Dedifferentiated amniotic fluid mesenchymal stem cell (primary cell): Measurements from ENCODE around the gene SLC24A5.

ENCODE experiments used
- DNase-seq: peaks from one replicate; pipeline ENCODE4 v3.0.0-alpha.2; 2016; ENCODE audit errors: extremely low spot score

Gene SLC24A5

DNA sequence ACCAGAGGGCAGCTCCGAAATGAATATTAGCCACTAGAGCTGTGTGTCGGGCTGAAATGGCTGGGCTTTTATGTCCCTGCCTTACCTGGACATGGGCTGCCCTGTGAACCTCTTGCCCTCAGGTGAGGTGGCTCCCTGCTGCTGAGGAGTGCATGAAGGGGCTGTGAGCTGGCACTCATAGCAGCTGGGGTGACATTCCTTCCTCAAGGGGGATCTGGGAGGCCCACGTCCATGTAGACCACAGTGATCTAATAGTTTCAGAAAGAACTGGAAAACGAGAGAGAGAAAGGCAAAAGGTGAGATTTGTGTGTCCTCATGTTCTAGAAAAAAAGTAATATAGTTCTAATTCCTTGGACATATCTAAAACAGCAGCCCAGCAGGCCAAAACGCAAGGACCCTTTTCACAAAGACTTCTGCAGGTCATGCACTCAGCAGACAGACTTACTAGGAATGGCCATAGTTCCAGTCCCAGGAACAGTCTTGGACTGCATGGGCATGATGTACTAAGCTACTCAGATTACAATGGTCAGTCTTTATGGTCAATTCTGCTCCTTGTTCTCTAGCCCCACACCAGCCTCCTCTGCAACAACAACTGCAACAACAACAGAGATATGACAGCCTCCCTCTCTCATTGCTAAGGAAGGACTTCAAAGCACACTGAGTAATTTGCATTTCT, 10.8 kb upstream of the SLC24A5 start:
- DNase-seq: no peak

DNA sequence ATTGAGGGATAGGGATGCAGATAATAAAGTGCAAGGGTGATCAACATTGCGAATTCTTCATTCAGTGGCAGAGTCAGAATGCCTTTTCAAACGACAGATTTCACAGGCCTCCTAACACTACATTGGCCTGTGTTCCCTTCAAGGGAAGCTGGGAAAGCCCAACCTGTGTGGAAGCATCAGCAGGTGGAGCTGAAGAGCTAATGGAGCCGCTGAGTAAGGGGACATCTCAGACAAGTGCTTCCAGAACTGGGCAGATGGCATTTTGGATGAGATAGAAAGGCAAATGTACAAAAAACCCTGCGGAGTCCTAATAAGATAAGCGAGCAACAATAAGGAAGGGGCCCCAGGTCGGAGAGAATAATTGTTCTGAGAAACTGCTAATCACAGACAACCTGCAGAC, 8.5 kb upstream of the SLC24A5 start:
- no peak for DNase-seq

DNA sequence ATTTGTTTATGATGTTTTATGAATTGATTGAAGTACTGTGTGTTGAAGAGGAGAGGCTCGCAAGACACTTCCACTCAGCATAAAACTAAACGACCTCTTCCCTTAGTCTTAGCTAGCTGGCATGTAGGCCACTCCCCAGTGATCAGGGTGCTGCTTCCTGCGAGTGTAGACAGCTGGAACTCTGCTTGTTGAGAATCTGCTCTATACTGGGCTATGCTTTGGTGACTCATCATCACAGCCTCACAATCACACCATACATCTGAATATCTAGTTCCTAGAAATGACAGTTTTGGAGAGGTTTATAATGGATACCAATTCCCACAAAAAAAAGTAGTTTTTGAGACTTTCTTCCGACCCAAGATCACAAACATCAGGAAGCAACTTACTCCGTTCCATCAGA, 1.5 kb upstream of the SLC24A5 start:
- DNase-seq: no peak

DNA sequence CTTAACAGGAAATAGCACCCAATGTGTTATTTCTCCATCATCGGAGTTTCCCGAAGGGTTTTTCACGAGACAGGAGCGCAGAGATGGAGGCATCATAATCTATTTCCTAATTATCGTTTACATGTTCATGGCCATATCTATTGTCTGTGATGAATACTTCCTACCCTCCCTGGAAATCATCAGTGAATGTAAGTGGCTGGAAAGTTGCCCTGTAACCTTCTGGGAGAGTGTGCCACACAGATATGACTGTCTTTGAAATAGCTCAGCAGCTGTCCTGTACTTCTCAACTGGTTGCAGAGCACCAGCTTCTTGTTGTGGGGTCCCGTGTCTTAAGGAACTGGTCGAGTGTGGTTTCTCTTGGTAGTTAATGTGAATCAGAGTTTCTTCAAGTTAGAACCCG, 1.1 kb downstream of the SLC24A5 start:
- no peak for DNase-seq

DNA sequence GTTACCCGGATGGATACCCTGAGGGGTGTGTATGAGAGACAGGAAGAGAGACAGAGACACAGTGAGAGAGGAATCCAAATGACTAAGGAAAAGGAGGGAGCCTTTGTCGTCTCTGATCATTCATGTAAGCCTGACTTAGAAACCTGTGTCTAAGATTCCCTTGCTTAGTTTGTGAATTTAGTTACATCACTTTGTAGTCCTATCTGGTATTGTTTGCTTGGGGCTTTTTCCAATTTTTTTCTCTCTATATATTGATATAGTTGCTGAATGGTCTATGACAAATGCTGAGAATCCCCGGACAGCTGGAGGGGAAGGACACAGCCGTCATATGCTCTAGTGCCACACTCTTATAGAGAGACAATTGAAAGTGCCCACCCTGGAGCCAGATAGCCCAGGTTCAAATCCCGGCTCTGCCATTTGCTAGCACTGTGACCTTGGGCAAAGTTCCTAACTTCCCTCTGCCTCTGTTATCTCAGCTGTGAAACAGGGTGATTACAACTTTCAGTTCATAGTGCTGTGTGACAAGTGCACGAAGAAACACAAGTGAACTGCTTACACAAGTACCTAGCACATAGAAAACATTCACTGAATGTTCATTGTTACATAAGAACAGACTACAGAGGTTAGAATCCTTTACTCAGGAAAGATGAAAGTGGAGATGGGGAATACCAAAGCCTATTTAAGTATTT, 6.0 kb downstream of the SLC24A5 start:
- no peak for DNase-seq

DNA sequence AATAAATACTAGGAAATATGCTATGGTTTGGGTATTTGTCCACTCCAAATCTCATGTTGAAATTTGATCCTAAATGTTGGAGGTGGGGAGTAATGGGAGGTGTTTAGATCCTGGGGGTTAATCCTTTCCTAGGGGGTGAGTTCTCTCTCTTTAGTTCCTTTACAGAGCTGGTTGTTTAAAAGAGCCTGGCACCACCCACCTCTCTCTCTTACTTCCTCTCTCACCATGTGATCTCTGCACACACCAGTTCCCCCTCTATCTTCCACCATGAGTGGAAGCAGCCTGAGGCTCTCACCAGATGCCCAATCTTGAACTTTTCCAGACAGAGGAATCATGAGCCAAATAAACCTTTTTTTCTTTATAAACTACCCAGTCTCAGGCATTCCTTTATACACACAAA, 10.5 kb downstream of the SLC24A5 start:
- no peak for DNase-seq

DNA sequence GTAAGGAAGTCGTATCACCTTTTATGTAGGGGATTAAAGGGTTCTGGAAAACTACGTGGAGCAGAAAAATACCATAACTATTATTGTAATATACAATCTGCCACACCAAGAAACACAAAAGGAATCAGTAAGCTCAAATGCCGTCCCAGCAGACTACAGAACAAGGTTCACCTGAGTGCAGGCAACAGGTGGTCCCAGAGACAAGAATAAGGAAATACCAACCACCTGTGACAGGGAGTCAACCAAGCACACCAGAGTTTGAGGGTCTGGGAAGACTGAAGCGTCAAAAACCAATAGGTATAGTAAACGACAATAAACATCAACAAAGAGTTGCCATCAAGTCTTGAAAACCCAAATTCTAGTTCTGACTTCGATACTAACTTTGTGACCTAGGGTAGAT, 12.1 kb downstream of the SLC24A5 start:
- DNase-seq: no peak

DNA sequence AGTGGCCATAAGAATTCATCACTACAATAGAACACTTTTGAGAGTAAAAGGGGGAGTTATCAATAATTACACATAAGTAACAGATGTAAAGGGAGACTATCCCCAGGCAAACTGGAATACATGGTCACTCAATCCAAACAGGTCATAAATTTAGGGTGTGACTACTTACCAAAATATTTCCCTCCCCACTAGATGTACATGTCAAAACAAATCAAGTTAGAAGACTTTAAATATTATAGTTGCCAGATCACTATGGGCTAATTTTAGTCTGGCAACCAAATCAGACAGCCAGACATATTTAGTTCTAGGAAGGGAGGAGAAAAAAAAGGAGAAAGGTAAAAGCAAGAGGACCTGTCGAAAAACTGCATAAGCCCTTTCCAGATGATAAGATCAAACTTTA, 23.1 kb downstream of the SLC24A5 start:
- peak; percentile 33 for DNase-seq

DNA sequence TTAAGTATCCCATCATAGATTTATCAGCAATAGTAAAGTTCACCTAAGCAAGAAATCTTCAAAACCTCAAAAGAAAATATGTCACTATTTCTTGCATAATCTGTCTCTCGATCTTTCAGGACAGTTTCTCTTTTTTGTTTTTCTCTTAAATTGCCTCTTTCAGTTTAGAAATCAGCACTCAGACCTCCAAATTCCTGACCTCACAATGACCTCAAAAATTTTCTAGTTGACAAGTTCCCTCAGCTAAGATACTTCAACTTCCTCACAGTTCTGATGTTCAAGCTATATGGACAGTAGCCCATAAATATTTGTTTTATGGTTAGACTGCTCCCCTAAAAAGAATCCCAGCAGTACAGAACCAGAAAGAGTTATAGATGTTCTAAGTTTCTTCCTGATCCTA, 24.1 kb downstream of the SLC24A5 start:
- no peak for DNase-seq

DNA sequence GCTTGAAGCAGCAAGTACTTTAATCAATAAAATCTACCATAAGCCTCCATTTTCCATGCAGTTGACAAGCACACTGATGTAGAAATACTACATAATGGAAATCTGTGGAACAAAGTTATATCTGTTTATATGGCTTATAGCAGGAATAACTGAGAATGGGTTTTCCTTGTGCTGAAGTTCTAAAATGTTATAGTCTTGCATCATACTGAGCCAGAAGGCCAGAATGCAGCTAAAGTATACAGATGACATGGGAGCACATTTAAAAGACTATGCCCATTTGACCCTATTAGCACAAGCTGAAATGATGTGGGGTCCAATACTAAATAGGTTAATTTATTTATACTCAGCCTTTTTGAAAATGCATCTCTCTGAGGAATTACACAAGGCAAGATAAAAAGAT, 25.1 kb downstream of the SLC24A5 start:
- peak; percentile 38 for DNase-seq

DNA sequence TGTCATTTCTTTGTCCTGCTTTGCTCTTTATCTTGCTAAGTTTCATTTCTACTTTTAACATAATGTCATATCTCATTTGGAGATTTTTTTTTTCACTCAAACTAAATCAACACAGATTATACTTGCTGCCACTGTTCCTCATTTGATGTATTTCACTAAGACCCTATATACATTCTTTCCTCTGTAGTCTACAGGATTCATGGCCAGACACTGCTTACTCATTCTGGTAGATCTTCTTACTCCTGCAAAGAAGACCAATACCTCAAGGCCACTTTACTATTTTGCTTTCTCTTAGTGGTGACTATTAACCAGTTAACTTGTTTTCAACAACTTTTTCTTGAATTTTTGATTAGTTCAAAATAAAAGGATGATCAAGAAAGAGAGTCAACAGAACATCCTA, 26.6 kb downstream of the SLC24A5 start:
- DNase-seq: no peak

DNA sequence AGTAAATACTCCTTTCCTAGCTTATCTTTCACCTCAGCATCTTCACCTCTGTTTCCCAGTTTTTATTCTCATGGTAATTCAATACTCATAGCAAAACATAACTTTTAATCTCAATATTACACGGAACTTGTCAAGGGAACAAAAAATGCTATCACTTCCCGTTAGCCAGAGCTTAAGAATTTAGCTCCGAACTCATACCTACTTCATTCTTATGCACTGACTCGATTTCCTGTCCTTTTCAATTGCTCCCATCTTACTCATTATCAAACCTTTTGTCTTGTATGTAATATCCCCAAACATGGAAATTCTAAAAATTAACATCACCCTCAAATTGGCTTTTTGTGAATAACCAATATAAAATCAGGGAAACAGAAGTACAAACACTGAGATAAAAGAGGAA, 29.1 kb downstream of the SLC24A5 start:
- no peak for DNase-seq

DNA sequence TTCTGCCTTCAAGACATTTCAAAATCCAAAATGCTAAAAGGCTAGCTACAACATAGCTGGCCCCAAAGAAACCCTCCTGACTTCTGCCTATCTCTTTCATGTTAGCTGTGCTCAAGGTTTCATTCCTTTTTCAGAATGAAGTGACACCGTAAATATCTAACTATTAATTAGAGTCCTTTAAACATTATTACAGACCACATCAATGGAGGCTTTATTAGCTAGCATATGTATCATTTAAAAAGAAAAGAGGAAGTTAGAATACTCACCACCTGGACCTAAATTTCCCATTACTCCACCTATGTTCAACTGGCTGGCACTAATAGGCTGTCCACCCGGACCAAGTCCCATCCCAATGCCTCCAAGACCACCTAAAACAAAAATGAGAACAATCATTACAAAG, 32.7 kb downstream of the SLC24A5 start:
- DNase-seq: no peak

DNA sequence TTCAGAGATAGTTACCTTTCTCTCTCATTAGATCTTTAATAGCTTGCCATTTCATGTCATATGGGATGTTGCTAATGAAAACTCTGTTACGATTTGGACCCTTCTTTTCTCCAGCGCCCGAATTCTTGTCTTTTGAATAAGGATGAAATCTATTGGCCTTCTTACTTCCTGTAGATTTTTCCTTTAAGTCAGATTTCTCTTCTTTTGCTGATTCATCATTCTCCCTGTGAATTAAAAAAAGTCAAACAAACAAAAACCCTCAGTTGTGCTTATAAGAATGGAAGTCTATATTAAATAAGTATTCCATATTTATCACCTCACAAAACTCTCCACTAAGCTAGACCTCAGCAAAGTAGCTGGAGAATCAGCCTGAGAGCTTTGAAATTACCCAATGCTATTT, 47.8 kb downstream of the SLC24A5 start:
- DNase-seq: no peak

DNA sequence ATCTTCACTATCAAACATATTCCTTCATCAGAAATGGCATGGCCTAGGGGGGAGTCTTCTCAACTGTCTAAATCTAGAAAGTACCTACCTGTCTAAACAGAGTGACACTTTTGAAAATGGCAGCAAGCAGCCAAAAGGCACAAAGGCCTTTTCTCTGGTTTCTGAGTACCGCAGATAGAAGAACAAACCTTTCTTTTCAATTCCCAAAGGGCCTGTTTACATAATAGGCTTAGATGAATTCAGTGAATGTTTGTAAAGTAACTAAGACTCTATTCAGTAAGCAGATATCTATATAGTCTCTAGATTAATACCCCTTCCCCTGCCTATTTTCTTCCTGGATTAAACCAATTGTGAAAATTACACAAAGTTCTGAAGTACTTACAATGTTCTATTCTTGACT, 50.2 kb downstream of the SLC24A5 start:
- DNase-seq: no peak

DNA sequence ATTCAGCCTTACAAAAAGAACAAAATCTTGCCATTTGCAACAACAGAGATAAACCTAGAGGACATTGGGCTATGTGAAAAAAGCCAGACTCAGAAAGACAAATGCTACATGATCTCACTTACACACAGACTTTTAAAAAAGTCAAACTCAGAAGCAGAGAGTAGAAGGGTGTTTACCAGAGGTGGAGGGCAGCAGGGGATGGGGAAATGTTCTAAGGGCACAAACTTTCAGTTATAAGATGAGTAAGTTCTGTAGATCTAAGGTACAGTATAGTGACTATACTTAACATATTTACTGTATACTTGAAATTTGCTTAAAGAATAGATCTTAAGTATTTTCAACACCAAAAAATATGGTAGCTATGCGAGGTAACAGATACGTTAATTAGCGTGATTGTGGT, 54.3 kb downstream of the SLC24A5 start:
- no peak for DNase-seq

DNA sequence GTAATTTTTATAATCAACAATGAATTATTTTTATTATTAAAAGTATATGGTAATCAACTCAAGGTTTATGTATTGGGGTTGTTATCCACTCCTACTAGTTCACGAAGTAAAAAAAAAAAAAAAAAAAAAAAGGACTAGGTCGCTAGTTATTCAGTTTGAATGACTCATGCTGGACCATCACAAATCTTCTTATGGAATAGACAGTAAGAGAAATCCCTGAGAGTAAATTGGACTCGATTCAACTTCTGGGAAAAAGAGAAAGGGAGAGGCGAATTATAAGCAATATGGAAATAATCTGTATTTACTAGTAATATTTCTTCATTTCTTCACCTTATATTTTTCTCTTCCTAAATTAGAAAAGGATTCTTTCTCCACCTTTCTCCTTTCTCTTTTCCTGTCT, 55.3 kb downstream of the SLC24A5 start:
- no peak for DNase-seq

DNA sequence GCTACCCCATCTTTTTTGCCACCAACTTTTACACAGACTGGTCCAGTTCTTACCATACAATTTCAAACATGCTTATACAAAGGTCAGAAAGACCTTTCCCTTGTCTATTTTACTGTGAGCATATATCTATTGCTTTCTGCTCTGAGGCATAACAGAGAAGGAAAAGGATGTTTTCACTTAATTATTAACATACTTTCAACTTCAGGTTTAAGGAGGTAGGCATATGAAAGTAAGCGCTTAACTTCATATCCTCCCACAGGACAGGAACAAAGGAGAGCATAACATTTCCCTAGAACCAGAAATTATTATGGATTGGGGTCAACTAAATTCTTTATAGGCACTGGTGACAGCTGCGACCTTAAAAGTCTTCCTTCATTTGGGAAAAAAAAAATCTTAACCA, 56.2 kb downstream of the SLC24A5 start:
- DNase-seq: no peak

DNA sequence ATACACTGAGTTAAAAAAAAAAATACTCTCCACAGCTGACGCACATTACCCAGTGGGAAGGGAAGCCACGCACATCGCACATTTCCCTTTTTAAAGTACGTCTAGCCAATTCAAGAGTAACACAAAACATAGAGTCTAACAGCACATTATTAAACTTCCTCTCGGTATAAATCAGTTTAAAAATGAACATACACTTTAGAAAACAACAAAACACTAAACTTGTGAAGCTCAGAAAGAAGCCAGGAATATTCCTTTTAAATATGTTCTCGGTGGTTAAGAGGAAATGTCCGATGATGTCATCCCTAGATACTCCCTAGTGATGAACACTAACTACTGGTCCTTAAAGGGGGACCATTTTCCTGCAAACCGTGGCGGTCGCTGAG, 56.6 kb downstream of the SLC24A5 start:
- peak; percentile 33 for DNase-seq

DNA sequence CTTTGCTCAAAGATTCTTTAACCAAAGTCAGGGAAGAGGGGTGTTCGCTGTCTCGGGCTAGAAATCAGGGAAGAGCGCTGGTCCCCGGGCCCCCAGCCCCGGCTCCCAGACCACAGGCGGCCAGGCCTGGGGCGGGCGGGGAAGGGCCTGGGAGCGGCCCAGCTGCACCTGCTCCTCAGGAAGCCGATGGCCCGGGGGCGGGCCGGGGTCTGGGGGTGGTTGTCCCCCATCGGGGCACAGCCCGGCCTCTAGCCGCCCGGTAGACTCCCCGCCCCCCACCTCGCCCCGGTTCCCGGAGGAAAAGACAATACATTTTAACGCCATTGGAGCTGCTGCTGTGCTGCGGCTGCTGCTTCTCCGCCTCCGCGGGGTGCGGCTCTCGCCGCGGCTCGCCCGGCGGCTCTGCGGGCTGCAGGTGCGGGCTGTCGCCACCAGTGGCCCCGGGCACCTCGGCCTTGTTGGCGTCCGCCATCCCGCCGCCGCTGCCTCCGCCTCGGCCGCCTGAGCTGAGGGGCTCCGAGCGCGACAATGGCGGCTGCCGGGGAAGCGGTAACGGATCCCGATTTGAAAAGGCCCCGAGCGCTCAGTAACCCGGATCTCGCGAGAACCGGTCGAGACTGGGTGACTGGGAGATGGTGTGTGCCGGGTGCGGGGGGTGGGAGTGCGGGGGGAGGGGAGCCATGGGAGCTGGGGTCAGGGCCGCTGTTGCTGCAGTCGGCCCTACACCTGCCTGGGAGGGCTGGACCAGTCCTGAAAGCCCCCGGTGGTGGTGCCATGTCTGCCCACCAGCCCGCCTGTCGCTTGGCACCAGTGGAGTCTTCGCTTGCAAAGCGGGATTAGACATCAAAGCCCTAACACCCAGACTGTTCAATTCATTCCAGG, 57.2 kb downstream of the SLC24A5 start, which contains the start of gene MYEF2:
MYEF2 (minus strand) TSS at position 530 of the 882 bp plus-strand sequence; CDS start at position 472, 58 bp downstream.
- peak; percentile 69 for DNase-seq

DNA sequence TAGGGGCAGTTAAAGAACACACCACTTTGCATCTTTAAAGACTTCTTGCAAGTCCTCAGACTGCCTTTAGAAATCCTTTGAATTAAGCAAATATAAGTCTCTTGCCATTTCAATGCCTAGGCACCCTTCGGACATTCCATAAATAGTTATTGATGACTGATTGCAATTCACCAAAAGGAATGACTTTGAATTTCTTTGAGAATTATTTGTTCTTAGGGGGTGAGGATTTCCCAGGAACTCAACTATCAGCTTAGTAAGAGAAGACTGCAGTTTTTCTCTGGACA, 57.8 kb downstream of the SLC24A5 start:
- no peak for DNase-seq

DNA sequence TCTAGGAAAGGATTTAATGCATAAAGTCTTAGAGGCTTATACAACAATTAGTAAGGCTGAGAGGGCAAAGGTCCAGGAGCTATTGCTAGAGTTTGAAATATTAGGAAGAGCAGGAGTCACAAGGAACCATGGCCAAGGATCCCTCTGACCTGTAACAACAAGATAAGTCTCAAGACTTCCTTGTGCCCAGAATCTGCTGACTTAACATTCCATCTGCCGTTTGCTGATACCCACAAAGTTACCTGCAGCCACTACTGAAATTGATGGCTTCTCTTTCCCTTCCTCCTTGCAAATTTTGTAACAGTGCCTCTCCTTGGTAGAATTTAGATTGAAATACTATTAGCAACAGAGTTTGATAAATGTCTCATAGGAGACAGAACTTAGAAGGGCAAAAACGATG, 62.0 kb downstream of the SLC24A5 start:
- no peak for DNase-seq

DNA sequence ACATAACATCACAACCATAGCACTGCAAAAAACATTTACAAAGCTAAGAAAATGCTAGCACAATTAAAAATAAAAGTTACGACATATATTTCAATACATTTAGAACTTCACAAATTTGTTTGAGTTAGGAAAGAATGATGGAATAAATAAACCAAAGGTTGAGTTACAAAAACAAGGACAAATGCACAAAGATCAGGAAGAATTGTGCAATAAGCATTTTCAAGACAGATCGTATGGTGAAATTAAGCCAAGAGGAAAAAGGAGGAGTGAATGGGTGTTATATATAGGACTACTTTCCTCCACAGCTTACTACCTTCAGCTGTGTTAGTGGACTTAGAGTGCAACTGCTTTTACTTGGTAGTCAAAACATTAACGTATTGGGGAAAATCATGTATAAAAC, 64.7 kb downstream of the SLC24A5 start:
- no peak for DNase-seq
